NCI-H460 (cell line): ENCODE measurements around the gene PLEKHN1. TPM values are rescaled to one million over a fixed set of nuclear protein-coding genes. Genes with fewer than 3 reads are reported as not detected.
A peak's percentile ranks its signal among the peaks of the same experiment; 100 is the strongest.
"Not testable (repeated sequence)": the region's sequence is repeated elsewhere in the genome, so short reads cannot be mapped to it uniquely, and the experiment has no call there.

Experiments used
- DNase-seq: peaks from one replicate; pipeline ENCODE4 v3.0.0-alpha.2; 2016; ENCODE audit warnings: low read depth; ENCODE audit errors: extremely low read depth
- total RNA-seq: library from RNA; depleted of rRNA; stranded (reverse); fragments of >200 nt; shearing (Covaris generic); gene quantifications from 2 replicates; pipeline ENCODE4 v1.2.3, GENCODE V29; 2014

PLEKHN1 gene
- total RNA-seq, 1 experiment from 2014 or later = 0.84 TPM

DNA sequence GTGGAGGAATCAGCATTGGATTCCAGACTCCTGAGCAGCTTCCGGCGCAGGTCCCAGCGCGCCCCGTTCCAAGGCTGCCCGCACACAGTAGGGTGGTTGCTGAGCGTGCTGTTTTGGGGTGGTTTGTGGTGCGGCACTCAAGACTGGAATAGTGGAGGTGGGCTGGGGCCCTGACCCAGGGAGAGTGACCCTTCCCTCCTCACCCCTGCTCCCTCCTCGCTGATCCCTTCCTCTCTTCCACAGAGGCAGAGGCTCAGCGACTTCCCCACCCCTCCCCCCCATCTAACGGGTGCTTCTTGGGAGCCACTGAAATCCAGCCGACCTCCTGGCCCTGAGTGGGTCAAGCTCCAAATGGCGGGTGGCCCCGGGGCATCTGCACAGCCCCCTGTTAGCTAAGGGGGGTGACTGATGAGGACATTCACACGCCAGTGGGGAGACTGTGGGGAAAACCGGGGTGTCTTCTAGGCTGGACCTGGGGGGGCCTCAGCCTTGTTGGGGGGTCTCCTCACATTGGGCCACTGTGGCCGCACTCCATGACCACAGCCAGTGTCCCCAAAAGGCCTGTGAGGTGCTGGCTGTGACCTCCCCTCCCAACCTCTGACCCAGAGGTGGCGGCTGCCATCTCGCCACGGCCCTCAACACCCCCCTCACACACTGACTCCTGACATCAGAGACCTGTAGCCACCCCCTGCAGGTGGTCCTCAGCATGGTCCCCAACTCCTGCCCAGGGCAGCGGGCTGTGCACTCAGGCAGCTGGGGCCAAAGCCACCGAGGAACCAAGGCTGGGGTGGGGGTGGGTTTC lies 37.5 kb downstream of the PLEKHN1 start:
- no peak for DNase-seq

DNA sequence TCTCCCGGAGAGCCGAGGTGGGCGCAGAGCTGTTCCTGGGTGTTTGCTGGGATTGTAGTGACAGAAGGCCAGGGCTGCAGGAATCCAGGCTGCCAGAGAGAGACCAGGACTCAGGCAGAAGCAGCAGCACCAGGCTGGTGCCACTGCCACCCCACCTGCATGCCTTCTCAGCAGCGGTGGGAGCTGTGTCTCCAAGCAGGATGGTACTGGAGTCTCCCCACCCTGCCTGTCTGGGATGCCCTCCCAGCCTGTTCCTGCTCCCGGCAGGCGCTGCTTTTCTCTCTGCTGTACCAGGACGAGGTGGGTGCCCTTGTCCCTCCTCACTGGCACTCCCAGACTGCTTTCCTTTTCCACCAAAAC lies 38.1 kb downstream of the PLEKHN1 start:
- no peak for DNase-seq

DNA sequence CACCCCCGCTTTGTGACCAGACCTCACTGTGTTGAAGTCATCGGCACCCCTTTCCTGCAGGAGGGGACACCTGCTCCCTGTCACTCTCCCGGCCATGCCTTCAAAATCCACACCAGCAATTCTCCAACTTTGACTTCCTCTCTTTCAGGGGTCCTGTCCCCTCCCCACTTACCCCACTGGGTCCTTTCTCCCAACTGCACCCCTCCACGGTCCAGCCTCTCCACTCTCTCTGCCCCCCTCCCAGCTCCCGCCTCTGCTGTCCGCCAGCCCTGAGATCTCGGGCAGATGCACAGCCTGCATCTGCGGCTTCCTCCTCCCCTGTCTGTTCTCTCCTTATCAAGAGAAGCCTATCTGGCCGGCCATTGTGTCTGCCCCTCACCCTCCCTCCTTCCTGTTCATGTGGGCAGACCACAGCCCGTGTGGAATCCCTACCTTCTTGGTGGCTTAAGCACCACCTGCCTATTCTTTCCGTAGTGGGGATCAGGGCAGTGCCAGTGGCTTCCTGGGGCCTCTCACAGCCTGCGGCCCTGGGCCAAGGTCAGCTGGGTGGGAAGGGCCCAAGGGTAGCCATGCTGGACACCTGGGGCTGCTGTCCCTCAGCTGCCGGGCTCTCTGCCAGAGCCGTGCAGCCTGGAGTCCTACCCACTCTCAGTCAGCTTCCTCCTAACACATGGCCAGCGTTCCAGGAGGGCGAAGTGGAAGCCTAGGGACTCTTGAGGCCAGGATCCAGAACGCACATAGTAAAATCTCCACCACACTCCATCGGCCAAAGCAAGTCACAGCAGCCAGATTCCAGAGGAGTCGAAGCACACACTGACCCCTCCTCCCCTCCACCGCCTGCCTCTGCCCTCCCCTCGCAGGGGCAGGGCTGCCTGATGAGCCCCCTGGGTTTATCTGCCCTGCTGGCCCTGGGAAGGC lies 38.8 kb downstream of the PLEKHN1 start:
- DNase-seq = no peak

DNA sequence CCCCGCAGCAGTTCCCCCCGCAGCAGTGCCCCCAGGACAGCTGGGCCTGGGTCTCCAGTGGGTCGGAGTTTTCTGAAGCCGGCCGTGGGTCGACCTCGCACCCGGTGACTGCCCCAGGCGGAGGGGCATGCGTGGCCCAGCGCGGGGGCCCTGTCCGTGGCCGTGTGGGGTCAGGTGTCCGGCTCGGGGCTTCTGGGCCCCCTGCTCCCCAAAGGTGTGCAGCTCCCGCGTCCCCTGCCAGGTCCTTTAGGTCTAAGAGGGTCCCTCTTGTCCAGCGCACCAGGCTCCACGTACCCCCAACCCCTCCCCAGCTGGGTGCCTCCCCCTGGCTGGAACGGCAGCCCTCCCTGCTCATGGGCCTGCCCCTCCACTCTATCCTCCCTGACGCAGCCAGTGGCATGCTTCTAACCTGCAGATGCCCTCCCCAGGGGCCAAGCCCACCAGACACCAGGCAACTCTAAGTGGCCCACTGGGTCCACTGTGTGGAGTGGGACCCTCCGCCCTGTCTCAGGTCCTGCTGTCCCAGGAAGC lies 39.6 kb downstream of the PLEKHN1 start:
- no peak for DNase-seq

DNA sequence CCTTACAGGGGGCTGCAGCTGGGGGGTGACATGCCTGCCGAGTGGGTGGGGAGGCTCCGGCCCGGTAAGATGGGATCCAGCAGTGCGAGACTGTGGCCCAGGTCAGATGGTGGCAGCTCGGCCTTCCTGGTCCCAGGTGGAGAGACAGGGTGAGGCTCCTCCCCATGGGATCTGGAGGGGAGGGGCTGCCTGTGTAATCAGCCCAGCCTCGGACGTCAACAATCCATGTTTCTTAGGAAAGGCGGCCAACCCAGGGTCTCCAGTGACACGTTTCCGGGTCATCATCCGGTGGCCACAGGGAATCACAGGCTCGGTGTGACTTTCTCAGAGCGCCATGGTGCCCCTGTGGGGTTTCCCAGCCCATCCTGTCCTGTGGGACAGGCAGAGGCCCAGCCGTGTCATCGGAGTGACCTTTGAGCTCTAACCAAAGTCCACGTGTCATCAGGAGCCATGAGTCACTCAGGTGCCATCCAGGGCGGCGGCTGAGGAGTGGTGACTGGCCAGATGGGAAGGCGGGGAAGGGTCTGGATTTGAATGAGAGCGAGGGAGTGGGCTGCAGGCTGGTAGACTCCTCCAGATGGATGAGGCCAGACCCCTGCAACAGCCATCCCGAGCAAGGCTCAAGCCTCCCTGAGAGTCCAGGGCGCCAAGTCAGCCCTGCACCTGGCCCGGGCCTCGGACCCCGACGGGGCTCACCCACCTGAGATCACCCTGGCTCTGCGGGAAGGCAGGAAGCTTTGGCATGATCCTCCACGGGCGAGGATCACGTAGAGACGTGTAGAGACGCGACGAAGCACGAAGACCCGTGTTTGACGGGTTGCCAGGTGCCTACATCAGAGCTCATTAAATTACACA lies 40.2 kb downstream of the PLEKHN1 start:
- no peak for DNase-seq

DNA sequence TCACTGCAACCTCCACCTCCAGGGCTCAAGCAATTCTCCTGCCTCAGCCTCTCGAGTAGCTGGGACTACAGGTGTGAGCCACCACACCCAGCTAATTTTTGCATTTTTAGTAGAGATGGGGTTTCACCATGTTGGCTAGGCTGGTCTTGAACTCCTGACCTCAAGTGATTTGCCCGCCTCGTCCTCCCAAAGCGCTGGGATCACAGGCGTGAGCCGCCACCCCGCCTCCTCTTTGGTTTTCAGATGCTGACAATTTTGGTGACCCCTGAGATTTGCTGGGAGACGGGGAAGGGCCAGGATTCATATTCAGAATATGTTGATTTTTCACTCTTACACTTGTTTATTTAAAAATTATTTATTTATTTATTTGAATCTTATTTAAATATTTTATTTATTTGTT lies 43.8 kb downstream of the PLEKHN1 start:
- not testable (repeated sequence) for DNase-seq

DNA sequence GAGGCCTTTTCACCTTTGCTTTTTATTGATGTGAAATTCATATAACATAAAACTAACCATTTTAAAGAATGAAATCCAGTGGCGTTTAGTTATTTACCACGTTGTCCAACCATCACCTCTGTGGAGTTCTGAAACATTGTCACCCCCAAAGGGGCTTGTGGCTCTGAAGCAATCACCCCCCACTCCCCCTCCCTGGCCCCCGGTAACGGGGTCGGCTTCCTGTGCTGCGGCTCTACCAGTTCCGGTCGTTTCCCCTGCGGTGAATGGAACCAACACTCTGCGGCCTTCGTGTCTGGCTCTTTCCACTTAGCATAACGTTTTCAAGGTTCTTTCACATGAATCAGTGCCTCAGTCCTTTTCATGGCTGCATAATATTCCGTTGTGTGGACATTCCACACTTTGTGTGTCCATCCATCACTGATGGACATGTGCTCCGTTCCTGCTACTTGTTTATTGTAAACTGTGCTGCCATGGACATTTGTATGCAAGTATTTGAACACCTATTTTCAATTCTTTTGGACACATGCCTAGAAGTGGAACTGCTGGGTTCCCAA lies 45.2 kb downstream of the PLEKHN1 start:
- DNase-seq = no peak

DNA sequence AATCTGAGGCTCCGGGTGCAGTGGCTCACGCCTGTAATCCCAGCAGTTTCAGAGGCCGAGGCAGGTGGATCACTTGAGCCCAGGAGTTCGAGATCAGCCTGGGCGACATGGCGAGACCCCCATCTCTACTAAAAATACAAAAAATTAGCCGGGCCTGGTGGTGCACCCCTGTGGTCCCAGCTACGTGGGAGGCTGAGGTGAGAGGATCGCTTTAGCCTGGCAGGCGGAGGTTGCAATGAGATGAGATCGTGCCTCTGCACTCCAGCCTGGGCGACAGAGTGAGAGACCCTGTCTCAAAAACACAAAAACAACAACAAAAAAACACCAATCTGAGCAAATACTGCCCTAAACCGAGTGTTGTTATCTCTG lies 46.4 kb downstream of the PLEKHN1 start:
- DNase-seq = not testable (repeated sequence)

DNA sequence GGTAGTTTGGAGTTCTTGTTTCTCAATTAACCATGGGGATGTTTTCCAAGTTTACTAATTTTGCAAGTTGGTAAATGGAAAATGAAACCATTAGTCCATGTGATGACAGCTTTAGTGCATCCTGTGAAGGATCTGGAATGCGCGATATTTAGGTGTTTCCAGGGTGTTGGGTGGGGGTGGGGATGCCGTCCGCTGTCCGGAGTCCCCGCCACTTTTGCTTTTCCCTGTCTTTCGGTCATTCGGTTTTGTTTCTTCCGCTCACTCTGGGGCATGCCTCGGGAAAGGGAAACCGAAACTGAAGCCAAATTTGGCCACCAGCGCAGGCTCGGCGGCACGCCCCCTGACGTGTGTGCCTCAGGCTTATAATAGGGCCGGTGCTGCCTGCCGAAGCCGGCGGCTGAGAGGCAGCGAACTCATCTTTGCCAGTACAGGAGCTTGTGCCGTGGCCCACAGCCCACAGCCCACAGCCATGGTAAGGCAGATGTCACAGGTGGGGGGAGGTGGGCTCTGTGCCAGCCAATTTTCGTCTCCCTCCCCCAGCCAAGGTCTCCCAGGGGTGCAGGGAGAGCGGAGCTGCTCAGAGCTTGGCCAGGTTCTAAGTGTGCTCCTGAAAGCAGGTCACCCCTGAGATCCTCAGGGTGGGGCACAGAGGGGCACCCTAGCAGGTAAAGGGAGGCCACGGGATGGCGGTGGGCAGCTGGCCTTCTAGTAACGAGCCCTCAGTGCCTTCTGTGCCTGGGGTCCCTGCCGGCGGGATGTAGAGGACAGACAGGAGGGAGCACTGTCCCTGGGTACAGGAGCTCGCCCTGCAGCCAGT lies 47.0 kb downstream of the PLEKHN1 start, which contains the start of gene ISG15:
ISG15 (plus strand) TSS at position 393 of the 817 bp plus-strand sequence; CDS start at position 470, 77 bp downstream.
- DNase-seq = peak; percentile 50

DNA sequence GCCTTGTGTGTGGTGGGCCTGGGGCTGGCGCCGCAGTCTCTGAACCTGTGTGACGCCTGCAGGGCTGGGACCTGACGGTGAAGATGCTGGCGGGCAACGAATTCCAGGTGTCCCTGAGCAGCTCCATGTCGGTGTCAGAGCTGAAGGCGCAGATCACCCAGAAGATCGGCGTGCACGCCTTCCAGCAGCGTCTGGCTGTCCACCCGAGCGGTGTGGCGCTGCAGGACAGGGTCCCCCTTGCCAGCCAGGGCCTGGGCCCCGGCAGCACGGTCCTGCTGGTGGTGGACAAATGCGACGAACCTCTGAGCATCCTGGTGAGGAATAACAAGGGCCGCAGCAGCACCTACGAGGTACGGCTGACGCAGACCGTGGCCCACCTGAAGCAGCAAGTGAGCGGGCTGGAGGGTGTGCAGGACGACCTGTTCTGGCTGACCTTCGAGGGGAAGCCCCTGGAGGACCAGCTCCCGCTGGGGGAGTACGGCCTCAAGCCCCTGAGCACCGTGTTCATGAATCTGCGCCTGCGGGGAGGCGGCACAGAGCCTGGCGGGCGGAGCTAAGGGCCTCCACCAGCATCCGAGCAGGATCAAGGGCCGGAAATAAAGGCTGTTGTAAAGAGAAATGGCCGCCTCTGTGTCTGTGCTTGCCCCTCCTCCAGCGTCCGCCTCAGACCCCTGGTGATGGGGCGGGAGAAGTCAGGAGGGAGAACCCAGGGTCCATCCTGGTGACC lies 47.8 kb downstream of the PLEKHN1 start:
- DNase-seq = no peak

DNA sequence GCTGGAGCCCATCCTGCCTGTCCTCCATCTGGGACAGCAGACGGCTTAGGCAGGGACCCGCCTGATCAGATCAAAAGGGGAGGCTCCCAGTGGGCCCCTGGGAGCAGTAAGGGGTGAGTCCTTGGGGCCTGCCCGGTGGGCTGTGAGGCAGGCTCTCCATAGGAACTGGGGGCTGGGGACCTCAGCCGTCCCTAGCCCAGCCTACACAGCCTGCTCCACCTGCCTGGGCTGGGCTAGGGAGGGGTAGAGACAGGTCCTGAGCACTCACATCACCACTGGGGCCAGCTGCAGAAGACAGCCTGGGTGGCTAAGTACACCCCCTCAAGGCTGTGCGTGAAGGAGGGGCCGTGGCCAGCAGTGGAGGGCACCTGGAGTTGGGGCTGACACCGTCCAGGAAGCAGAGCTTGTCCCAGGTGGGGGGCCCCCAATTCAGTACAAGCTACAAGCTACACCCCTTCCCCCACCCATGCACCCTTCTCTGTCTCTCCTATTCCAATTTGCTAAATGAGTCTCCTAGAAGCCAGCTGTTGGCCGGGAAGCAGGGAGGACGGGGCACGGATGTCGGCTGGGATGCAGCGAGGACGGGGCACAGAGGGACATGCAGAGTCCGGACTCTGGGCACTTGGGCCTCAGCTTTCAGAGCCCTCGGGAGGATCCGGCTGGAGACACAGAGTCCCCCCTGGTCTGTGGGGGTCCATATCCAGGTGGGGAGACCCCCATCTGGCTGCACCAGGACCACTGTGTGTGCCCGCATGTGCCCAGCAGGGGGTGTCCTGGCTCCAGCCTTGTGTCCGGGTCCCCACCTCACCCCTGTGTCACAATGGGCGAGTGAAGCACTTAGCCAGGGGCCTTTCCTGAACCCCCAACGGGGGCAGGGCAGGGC lies 48.8 kb downstream of the PLEKHN1 start:
- DNase-seq = no peak

DNA sequence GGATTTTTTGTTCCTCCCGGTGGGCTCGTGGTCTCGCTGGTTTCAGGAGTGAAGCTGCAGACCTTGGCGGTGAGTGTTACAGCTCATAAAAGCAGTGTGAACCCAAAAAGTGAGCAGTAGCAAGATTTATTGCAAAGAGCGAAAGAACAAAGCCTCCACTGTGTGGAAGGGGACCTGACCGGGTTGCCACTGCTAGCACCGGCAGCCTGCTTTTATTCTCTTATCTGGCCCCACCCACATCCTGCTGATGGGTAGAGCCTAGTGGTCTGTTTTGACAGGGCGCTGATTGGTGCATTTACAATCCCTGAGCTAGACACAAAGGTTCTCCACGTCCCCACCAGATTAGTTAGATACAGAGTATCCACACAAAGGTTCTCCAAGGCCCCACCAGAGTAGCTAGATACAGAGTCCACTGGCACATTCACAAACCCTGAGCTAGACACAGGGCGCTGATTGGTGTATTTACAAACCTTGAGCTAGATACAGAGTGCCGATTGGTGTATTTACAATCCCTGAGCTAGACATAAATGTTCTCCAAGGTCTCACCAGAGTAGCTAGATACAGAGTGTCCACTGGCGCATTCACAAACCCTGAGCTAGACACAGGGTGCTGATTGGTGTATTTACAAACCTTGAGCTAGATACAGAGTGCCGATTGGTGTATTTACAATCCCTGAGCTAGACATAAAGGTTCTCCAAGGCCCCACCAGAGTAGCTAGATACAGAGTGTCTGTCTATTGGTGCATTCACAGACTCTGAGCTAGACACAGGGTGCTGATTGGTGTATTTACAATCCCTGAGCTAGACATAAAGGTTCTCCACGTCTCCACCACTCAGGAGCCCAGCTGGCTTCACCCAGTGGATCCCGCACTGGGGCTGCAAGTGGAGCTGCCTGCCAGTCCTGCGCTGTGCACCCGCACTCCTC lies 51.4 kb downstream of the PLEKHN1 start:
- DNase-seq = not testable (repeated sequence)

DNA sequence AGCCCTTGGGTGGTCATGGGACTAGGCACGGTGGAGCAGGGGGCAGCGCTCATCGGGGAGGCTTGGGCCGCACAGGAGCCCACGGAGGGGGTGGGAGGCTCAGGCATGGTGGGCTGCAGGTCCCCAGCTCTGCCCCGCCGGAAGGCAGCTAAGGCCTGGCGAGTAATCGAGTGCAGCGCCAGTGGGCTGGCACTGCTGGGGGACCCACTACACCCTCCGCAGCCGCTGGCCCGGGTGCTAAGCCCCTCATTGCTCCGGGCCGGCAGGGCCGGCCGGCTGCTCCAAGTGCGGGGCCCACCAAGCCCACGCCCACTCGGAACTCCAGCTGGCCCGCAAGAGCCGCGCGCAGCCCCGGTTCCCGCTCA lies 52.0 kb downstream of the PLEKHN1 start:
- not testable (repeated sequence) for DNase-seq

DNA sequence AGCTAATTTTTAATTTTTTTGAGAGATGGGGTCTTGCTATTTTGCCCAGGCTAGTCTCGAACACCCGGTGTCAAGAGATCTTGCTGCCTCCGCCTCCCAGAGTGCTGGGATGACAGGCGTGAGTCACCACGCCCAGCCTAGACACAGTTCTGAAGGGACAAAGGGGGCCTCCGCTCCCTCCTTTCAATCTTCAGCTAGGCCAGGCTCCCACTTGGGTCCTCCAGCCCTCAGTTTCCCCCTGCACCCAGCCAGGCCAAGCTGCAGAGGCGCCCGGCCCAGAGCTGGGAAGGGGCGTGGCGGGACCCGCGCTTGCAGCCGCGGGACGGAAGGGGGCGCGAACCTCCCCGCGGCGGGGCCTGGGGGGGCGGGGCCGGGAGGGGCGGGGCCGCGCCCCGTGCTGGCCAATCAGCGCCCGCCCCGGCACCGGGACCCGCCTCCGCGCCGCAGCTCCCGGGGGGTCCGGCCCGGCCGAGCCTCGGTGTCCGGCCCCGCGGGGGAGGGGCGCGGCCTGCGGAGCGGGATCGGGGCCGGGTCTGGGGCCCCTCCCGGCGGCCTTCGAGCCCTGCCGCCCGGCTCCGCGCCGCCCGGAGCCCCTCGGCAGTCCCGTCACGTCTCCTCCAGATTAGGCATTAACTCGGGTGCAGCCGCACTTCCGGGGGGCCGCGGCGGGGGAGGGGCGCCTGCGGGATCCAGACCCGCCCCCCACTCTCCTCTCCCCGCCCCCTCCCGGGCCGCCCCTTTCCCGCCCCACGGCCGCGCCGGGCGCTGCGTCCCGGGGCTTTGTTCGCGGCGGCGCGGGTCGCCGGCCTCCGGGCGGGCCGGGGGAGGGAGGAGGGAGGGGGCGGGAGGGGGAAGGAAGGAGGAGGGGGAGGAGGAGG lies 53.1 kb downstream of the PLEKHN1 start:
- peak; percentile 71 for DNase-seq

DNA sequence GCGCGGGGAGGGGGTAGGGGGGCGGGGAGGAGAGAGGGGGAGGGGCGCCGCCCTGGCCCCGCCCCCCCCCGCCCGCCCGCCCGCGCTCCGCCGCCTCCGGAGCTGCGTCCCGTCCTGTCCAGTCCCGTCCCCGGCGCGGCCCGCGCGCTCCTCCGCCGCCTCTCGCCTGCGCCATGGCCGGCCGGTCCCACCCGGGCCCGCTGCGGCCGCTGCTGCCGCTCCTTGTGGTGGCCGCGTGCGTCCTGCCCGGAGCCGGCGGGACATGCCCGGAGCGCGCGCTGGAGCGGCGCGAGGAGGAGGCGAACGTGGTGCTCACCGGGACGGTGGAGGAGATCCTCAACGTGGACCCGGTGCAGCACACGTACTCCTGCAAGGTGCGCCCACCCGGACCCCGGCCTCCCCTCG lies 53.7 kb downstream of the PLEKHN1 start, which contains the start of gene AGRN:
AGRN (plus strand) TSS at position 121 of the 405 bp plus-strand sequence; CDS start at position 174, 53 bp downstream.
- no peak for DNase-seq
